TTC549 (cell line): ENCODE data around the gene ZNF354C.

Experiments
- FAIRE-seq: peaks from 2 replicates; lab custom pipeline; 2012; peaks lifted over from hg19 to GRCh38; lab: Jason Lieb, UNC

ZNF354C gene

DNA sequence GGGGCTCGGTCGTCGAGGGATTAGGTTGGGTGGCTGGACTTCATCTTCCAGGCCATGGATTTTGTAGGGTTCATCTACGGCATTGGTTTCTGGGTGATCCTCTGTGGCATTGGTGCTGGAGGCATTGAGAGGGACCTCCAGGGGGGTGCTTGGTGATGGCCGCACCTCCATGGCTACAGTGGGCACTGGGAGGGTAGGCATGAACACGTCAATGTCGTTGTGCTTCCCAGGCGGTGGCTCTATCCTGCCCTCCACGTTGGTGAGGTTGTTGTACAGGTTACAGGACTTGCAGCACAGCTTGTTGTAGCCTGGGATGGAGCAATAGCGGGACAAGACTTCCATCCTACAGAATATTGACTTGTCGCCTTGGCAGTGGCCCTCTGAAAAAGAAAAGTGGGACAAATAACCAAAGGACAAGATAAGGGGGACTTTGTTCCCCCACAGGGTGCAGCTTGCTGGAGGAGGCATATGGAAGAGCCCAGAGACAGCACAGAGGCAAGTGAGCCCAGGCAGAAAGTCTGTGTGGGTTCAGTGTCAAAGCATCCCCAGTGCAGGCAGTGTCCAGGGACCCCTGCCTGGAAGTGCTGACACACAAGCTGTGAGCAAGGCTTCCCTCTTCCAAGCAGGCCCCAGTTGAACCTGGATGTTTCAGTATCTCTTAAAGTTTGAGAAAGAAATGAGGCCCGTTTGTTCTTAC lies 53.9 kb downstream of the ZNF354C start:
- FAIRE-seq, result no peak

DNA sequence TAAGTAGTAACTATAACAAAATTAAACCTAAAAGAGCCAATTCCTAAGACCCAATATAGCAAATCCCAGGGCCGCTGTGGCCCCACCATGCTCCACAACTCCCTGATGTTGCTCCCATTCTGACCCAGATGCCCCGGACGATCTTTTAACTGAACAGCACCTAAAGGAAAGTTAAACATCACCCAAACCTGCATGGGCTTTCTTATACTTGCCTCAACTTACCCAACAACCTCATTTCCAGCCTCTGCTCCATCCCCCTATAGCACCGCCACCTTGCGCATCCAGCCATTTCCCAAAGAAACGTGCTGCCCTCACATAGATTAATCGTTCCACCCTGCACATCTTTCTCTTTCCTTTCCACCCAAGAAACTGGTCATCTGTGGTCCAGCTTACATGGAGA lies 54.6 kb downstream of the ZNF354C start:
- FAIRE-seq, result no peak

DNA sequence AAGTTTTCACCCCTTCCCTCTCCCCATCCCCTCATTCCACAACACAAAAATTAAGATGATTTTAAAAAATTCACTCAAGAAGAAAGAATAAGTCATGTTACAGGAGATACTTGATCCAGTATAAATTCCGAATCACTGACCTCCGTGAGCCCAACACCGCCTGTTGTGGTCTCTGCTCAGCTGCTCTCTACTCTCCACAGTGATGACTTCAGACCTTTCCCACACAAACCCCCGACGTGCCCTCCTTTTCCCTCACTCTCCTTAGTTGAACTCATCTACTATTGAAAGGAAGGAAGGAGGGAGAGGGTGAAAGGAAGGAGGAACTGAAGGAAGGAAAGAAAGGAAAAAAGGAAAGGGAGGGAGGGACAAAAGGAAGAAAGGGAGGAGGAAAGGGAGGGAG lies 55.1 kb downstream of the ZNF354C start:
- no peak for FAIRE-seq

DNA sequence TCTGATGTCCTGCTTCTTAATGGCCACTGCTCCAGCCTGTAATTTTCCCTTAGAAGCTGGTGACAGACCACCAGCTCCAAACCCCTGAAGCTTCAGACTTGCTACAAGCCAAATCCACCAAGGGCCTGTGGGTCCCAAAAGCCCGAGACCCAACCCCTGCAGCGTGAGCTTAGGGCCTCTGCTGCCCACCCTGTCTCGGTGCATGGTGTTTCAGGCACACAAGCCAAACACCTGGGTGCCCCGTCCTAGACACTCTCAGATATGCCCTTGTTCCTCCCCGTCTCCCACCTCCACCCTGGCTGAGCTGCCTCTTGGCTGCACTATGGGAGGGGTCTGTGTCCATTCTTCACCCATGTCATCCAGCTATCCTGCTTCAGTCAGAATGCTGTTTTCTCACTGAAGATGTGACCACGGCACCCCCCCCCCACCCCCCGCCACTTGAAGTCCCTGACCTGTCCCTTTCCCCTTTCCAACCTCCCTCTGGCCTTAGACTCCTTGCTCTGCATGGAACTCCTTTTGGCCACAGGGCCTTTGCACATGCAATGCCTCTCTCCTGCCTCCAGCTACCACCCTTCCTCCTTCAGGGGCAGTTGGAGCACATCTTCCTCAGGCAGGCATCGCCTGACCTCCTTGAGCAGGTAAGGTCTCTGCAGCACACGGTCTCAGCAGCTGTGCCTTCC lies 55.8 kb downstream of the ZNF354C start:
- no peak for FAIRE-seq

GRCh38 chr5:179118338-179118737 lies 58.2 kb downstream of the ZNF354C start:
- no peak for FAIRE-seq

- FAIRE-seq, result no peak
Measured at GRCh38 chr5:179118756-179119414, 58.7 kb downstream of the ZNF354C start.

DNA sequence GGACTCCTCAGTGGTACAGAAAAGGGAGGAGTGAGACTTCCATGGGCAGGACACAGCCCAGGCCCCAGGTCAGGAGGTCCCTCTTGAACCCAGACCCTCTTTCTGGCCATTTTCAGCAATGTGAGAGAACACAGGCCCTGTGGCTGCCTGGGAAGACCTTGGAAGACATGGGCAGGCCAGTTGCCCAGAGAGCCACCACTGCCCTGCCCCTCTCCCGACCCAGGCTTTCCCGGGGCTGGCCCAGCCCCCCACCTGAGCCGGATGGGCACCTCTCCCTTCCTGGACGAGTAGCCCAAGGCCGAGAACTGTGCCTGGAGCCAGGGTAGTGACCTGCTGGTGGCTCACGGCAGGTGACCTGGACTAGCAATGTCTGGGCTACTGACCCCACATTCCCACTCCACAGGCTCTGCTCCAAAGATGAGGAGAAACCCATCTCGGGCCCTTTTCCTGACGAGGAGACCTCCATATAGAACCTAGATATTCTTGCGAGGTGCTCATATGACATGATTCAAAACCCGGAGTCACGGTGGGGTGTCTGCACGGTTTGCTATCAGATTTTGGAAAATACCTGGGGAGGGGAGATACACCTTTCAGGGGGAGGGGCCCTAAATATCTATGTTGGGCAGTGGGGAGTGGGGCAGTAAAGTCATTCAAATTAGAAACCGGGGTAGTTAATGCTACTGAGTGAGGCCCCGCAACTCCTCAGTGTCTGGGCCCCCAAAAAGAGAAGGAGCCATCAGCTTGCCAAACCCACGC lies 59.4 kb downstream of the ZNF354C start:
- FAIRE-seq, result no peak

- FAIRE-seq, result no peak
Measured at GRCh38 chr5:179120421-179120861, 60.3 kb downstream of the ZNF354C start.

DNA sequence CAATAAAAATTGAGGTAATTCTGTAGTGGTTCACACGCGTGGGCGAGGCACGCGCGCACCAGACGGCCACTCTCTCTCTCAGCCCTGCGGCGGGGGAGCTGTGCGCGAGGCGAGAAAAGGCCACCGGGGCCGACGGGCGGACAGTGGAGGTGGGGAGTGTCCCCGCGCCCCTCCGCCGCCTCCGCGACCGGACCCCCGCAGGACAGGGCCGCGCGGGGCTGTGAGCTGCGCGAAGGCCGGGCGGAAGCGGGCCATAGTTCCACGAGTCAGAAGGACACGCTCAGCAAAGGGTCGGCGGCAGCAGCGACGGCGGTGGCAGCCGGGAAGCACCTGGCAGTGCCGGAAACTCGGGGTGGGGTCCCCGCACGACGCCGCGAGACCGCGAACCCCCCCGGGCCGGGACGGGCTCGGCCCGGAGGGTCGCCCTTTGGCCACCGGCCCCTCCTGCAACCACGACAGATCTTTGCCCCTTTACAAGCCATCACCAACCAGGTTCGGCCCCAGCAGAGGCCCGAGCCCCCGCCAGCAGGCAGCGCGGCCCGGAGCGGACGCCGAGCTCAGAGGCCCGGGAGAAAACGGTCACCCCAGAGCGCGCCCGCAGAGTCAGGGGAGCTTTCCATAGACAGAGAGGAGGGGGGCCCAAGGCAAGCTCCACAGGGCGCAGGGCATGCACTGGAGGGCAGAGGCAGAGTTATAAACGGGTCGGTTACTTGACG lies 60.9 kb downstream of the ZNF354C start:
- FAIRE-seq, result no peak

DNA sequence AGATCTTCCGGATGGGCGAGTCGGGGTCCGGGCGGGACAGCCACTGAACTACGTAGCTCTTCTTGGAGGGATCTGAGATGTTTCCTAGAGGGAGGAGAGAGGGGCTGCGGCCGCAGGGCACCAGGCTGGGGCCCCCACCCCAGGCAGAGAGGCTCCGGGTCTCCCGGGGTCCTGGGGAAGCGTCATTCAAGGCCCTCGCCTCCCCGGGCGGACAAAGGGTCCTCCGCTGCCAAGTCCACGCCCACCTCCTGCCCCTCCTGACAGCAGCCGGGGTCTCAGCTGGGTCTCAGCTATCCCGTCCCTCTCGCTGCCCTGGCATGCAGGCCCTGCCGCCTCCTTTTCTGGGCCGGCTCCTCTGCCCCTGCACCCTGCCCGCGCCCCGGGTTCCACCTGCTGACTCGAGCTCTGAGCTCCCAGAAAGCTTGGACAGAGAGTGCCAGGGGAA lies 61.5 kb downstream of the ZNF354C start:
- no peak for FAIRE-seq

DNA sequence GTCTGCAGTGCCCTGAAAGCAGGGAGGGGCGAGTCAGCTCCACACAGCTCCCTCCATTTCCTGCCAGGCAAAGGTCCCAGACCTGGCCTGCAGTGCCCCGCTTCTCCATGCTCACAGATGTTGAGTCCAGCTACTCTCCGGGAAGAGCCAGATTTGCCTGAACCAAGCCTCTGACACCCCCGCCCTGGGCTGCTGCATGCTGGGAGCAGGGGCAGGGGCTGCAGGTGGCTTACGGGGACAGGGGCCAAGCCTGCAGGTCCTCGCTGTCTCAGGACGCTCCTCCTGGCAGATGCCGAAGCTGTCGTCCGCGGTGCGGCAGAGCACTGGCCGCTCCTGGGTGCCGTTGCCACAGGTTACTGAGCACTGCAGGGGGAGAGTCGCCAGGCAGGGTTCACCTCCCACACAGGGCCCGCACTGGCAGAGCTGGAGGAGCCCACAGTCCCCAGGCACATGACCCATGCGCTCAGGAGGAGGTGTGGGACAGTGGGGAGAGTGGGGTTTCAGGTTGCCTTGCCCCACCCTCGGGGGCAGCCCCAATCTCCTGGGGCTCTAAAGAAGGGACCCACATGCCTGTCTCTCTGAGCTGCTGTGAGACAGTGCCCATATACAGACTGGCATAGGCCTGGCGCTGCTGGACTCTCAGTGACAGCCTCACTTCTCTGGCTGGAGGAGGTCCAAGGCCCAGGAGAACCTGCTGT lies 62.4 kb downstream of the ZNF354C start:
- FAIRE-seq, result no peak

DNA sequence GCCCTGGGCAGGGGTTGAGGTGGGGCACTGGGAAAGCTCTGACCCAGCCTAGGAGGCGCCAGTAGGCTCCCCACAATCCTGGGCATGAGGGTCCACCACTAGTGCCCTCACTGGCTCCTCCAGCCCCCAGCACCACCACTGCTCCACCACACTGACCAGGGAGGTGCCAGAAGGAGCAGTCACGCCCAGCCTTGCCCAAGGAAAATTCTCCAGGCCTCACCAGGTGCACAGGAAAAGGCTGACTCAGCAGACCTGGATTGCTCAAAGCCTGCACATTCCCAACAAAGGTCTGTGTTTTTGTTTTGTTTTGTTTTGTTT lies 62.9 kb downstream of the ZNF354C start:
- FAIRE-seq, result no peak

- no peak for FAIRE-seq
Measured at GRCh38 chr5:179123491-179124272, 63.5 kb downstream of the ZNF354C start.

DNA sequence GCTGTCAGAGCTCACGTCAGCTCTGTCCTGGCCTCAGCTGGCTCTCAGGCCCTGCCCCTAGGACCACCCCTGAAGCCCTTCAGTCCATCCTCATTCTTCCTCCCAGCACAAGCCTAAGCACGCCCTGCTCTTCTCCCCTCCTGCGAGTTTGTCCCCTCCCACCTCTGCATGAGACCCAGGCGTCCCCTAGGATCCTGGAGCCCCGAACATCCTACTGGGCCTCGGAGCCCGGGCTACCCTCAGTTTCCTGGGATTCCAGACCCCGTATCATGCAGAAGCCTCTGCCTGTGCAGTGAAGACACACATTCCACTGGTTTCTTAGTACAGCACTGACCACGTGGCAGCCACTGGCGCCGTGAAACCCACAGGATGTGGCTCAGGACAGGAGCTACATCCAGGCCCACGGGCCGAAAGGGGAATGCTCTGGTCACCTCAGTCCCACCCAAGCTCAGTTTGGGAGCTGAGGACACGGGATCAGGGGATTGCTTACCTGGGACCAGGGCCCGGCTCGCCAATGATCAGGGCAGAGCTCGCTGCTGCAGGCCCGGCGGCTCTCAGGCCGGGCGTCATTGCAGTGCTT lies 64.2 kb downstream of the ZNF354C start:
- FAIRE-seq, result no peak

DNA sequence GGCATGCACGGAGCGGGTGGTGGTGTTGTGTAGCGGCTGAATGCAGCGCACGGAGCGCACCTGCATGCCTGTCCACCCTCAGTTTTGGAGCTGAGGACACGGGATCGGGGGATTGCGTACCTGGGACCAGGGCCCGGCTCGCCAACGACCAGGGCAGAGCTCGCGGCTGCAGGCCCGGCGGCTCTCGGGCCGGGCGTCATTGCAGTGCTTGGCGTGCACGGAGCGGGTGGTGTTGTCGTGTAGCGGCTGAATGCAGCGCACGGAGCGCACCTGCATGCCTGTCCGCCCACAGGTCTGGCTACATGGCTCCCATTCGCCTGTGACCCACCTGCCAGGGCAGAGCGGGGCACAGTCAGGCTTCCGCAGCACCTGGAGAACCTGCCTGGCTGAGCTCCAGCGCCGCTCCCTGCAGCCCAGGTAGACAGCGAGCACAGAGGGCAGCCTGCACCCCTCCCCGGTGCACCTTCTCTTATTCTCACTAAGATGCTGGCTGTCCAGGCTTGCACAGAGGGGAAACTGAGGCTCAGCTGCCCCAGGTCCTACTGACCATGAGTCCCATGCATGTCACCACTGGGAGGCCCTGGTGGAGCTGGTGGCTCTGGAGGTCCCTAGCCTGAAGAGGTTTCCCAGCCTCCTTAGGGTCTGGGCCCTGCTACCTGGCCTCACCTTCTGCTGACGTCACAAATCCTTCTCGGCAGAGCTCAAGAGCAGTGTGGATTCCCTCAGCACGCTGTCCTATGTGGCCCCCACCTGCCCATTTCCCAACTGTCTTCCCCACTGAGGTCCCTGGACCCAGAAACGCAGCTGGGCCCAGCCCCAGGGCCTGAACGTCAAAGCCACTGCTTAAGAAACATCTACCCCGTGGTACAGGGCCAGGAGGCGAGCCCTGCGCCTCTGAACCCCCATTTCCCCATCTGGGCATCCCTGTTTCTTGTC lies 64.9 kb downstream of the ZNF354C start:
- no peak for FAIRE-seq

DNA sequence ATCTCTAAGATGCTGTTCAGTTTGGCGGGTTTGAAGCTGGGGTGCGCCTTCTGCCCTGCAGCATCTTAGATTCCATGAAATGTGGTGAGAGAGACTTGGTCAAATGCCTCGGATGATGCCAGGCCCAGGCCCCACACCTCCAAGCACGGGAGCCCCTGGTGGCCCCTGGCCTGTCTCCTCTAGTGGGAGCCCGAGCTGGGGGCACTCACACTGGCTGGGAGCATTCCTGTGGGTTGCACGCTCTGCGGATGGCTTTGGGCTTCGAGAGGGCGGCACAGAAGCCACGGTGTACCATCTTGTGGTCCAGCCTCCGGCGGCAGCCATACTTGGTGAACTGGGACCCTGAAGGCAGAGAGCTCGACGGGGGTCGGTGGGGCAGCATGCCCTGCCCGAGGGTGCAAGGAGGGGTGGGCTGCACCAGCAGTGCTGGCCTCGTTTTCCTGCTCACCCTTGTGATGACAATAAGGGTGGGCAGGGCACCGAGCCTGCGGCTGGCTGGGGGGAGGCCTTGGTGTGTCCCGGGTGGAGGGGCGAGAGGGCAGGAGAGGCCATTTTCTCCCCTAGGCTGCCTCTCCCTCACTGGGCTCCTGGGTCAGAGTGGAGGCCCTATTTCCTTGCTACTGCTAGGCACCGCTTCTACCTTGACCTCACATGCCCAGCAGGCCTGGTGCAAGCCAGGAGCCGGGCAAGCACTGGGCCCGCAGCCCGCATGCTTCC lies 65.8 kb downstream of the ZNF354C start:
- FAIRE-seq, result no peak

DNA sequence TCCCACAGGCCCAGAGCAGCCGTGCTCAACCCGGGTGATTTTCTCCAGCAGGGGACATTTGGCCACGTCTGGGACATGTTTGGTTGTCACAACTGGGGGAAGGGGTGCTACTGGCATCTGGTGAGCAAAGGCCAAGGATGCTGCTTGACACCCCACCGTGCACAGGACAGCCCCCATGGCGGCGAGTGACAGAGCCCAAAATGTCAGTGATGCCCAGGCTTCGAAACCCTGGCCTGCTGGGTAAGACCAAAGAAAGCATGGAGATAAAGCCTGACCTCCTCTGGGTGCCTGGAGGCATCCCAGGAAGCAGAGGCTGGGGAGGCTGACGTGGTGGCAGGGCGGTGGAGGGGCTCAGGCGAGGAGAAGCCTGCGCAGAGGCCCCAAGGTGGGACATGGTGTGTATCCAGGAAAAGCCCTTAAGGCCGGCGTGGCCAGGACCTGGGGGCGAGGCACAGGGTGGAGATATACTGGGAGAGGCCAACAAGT lies 66.4 kb downstream of the ZNF354C start:
- FAIRE-seq, result no peak
